K562 (cell line): ENCODE results near the gene OXTR.

Source experiments
- BACH1 ChIP-seq: fragments of 200-800 bp; sonication (Bioruptor generic); IDR thresholded peaks from 2 replicates; pipeline ENCODE4 v1.6.1; 2016; ENCODE audit warnings: missing genetic modification characterization, missing compliant biosample characterization
- EP300 ChIP-seq: IDR thresholded peaks from 2 replicates; pipeline ENCODE4 v1.6.1; 2012; ENCODE audit warnings: low read length, improper control_type of control experiment
- EP400 ChIP-seq: fragments of 450-650 bp; IDR thresholded peaks from 2 replicates; pipeline ENCODE4 v1.6.1; 2017; ENCODE audit warnings: antibody characterized with exemption, mild to moderate bottlenecking, moderate library complexity
- RFX1 ChIP-seq: fragments of 450-650 bp; IDR thresholded peaks from 2 replicates; pipeline ENCODE4 v1.6.1; 2016; ENCODE audit warnings: mild to moderate bottlenecking, moderate library complexity
- ZFP30 ChIP-seq: fragments of 250-450 bp; sonication (Bioruptor Pico); IDR thresholded peaks from 2 replicates; pipeline ENCODE4 v1.8.0; 2022; ENCODE audit warnings: moderate library complexity, mild to moderate bottlenecking, inconsistent platforms, borderline replicate concordance
- ZNF12 ChIP-seq: sonication (generic); formaldehyde crosslinking; IDR thresholded peaks from 2 replicates; pipeline ENCODE4 v1.4.0; 2020; ENCODE audit warnings: mild to moderate bottlenecking, missing genetic modification reagents
- ZNF384 ChIP-seq: IDR thresholded peaks from 2 replicates; pipeline ENCODE4 v1.6.1; 2012; ENCODE audit warnings: low read depth, low read length, improper control_type of control experiment
- TF ChIP-seq, protein P1 (sequence below), 3 experiments: IDR thresholded peaks in 2 of 3; conservative IDR thresholded peaks in 1 of 3; 2 replicates each; pipeline ENCODE4 v1.5.1; 2011 to 2012; ENCODE audit warnings: low read length in 3 of 3, mild to moderate bottlenecking in 3 of 3, control low read depth in 2 of 3, improper control_type of control experiment in 1 of 3, inconsistent platforms in 1 of 3, low read depth in 1 of 3, mixed read lengths in 1 of 3, moderate library complexity in 1 of 3; ENCODE audit not compliant: insufficient read depth in 2 of 3
- TF ChIP-seq, protein P2 (sequence below): fragments of 250-450 bp; sonication (Bioruptor Pico); IDR thresholded peaks from 2 replicates; pipeline ENCODE4 v1.5.0; 2020; ENCODE audit warnings: mild to moderate bottlenecking

GRCh38 chr3:8777201-8777977, 8.0 kb upstream of the OXTR start:
- TF ChIP-seq ZNF12 (CRISPR knock-in tag) (no peak), ZFP30 (CRISPR knock-in tag) (no peak), RFX1 (no peak), ZNF384 (no peak), EP300 (no peak), EP400 (no peak), BACH1 (tag) (no peak)
- TF ChIP-seq, protein P1, sequence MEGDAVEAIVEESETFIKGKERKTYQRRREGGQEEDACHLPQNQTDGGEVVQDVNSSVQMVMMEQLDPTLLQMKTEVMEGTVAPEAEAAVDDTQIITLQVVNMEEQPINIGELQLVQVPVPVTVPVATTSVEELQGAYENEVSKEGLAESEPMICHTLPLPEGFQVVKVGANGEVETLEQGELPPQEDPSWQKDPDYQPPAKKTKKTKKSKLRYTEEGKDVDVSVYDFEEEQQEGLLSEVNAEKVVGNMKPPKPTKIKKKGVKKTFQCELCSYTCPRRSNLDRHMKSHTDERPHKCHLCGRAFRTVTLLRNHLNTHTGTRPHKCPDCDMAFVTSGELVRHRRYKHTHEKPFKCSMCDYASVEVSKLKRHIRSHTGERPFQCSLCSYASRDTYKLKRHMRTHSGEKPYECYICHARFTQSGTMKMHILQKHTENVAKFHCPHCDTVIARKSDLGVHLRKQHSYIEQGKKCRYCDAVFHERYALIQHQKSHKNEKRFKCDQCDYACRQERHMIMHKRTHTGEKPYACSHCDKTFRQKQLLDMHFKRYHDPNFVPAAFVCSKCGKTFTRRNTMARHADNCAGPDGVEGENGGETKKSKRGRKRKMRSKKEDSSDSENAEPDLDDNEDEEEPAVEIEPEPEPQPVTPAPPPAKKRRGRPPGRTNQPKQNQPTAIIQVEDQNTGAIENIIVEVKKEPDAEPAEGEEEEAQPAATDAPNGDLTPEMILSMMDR (IDR thresholded peaks at IDR 0.05 in 2 of 3, conservative IDR thresholded peaks at IDR 0.05 in 1 of 3; ENCODE audit: insufficient read depth in 2 of 3, low read depth in 1 of 3, low read length in 3 of 3), result no peak
- TF ChIP-seq, protein P2, sequence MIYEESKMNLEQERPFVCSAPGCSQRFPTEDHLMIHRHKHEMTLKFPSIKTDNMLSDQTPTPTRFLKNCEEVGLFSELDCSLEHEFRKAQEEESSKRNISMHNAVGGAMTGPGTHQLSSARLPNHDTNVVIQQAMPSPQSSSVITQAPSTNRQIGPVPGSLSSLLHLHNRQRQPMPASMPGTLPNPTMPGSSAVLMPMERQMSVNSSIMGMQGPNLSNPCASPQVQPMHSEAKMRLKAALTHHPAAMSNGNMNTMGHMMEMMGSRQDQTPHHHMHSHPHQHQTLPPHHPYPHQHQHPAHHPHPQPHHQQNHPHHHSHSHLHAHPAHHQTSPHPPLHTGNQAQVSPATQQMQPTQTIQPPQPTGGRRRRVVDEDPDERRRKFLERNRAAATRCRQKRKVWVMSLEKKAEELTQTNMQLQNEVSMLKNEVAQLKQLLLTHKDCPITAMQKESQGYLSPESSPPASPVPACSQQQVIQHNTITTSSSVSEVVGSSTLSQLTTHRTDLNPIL (CRISPR knock-in tag), result no peak
